H1 (cell line): ENCODE data around the gene THADA. TPM values are rescaled to one million over a fixed set of nuclear protein-coding genes. Genes with fewer than 3 reads are reported as not detected.

Experiments used
- CTCF ChIA-PET: fragments of 300-600 bp; sonication (Branson Sonifier 250); formaldehyde crosslinking; loops from one replicate; lab custom pipeline; 2021; ENCODE audit not compliant: partially characterized antibody; lab: Charles Lee
- POLR2A ChIA-PET: fragments of 300-600 bp; sonication (Branson Sonifier 250); formaldehyde crosslinking; loops from one replicate; lab custom pipeline; 2021; ENCODE audit warnings: inconsistent platforms; ENCODE audit not compliant: partially characterized antibody; lab: Charles Lee
- DNase-seq, 2 experiments: peaks; one replicate each; pipeline versions ENCODE4 v3.0.0 to v3.0.0-alpha.2; 2010 to 2022; ENCODE audit warnings: low spot score in 2 of 2, low read depth in 1 of 2, mixed read lengths in 1 of 2
- FAIRE-seq: peaks from 2 replicates; lab custom pipeline; 2011; peaks lifted over from hg19 to GRCh38; lab: Jason Lieb, UNC
- H2AFZ ChIP-seq: 2 replicates; pipeline ENCODE4 v1.8.1; 2012; ENCODE audit warnings: low read length, inconsistent platforms
- H2AK5ac ChIP-seq: 2 replicates; pipeline ENCODE4 v1.6.1; 2013; ENCODE audit warnings: low read depth, low read length
- H2BK120ac ChIP-seq: replicated peaks from 2 replicates; pipeline ENCODE3; 2013; ENCODE audit warnings: low read depth, low read length, inconsistent platforms
- H2BK12ac ChIP-seq: 2 replicates; pipeline ENCODE4 v1.6.1; 2013; ENCODE audit warnings: low read depth, low read length
- H2BK15ac ChIP-seq: 2 replicates; pipeline ENCODE4 v1.6.1; 2013; ENCODE audit warnings: low read length
- H2BK20ac ChIP-seq: 2 replicates; pipeline ENCODE4 v1.6.1; 2013; ENCODE audit warnings: low read length
- H2BK5ac ChIP-seq: 2 replicates; pipeline ENCODE4 v1.6.1; 2013; ENCODE audit warnings: low read depth, low read length
- H3K14ac ChIP-seq: 2 replicates; pipeline ENCODE4 v1.6.1; 2013; ENCODE audit warnings: inconsistent platforms; ENCODE audit not compliant: insufficient read length
- H3K18ac ChIP-seq: 2 replicates; pipeline ENCODE4 v1.6.1; 2013; ENCODE audit warnings: low read length; ENCODE audit errors: extremely low read depth
- H3K23ac ChIP-seq: 2 replicates; pipeline ENCODE4 v1.6.1; 2013; ENCODE audit warnings: inconsistent platforms; ENCODE audit not compliant: insufficient read length
- H3K23me2 ChIP-seq: 2 replicates; pipeline ENCODE4 v1.6.1; 2013; ENCODE audit warnings: low read depth, low read length
- H3K27ac ChIP-seq: 2 replicates; pipeline ENCODE4 v1.6.1; 2011; ENCODE audit warnings: low read depth, low read length, inconsistent platforms
- H3K27me3 ChIP-seq, 4 experiments: replicated peaks in 1 of 4; 1 replicate in 1 of 4; 2 replicates in 3 of 4; pipeline versions ENCODE4 v1.6.1 to v1.8.1; 2011 to 2013; ENCODE audit warnings: low read length in 3 of 4, mild to moderate bottlenecking in 3 of 4, inconsistent platforms in 2 of 4, mixed read lengths in 2 of 4, moderate library complexity in 1 of 4; ENCODE audit not compliant: control insufficient read depth in 3 of 4, insufficient read depth in 3 of 4; ENCODE audit errors: extremely low read depth in 1 of 4
- H3K36me3 ChIP-seq, 4 experiments: 2 replicates each; pipeline versions ENCODE4 v1.6.1 to v1.8.1; 2011 to 2013; ENCODE audit warnings: mild to moderate bottlenecking in 4 of 4, low read length in 3 of 4, moderate library complexity in 2 of 4, control low read depth in 1 of 4, inconsistent platforms in 1 of 4; ENCODE audit not compliant: insufficient read depth in 4 of 4, control insufficient read depth in 2 of 4
- H3K4ac ChIP-seq: replicated peaks from 2 replicates; pipeline ENCODE3; 2013; ENCODE audit warnings: low read length, low read depth, mixed read lengths, inconsistent platforms; ENCODE audit not compliant: insufficient read length
- H3K4me1 ChIP-seq, 4 experiments: replicated peaks in 1 of 4; 1 replicate in 1 of 4; 2 replicates in 3 of 4; pipeline versions ENCODE4 v1.6.1 to v1.8.1; 2011 to 2013; ENCODE audit warnings: low read length in 3 of 4, inconsistent platforms in 2 of 4, mixed read lengths in 1 of 4; ENCODE audit not compliant: insufficient read depth in 4 of 4, control insufficient read depth in 3 of 4
- H3K4me2 ChIP-seq, 2 experiments: 2 replicates each; pipeline versions ENCODE4 v1.6.1 to v1.8.1; 2011 to 2013; ENCODE audit warnings: low read depth in 2 of 2, low read length in 2 of 2, control low read depth in 1 of 2, inconsistent platforms in 1 of 2, mild to moderate bottlenecking in 1 of 2; ENCODE audit not compliant: insufficient read depth in 1 of 2
- H3K4me3 ChIP-seq, 4 experiments: fragments of 200-600, 300-600 bp in 1 of 4; sonication (generic), shearing (Covaris generic), sonication (Bioruptor Twin) in 1 of 4; 2 replicates each; pipeline versions ENCODE4 v1.5.1 to v1.8.1; 2011 to 2016; ENCODE audit warnings: low read length in 4 of 4, low read depth in 3 of 4, control low read depth in 2 of 4, inconsistent platforms in 2 of 4, mild to moderate bottlenecking in 2 of 4, mixed read lengths in 1 of 4, moderate library complexity in 1 of 4; ENCODE audit not compliant: insufficient read depth in 2 of 4; ENCODE audit errors: extremely low read depth in 1 of 4
- H3K56ac ChIP-seq: replicated peaks from 2 replicates; pipeline ENCODE3; 2013; ENCODE audit warnings: low read depth, mild to moderate bottlenecking, mixed read lengths, low read length, inconsistent platforms; ENCODE audit not compliant: insufficient read length
- H3K79me1 ChIP-seq: 2 replicates; pipeline ENCODE4 v1.6.1; 2013; ENCODE audit warnings: low read depth, low read length, control low read depth
- H3K79me2 ChIP-seq, 2 experiments: 2 replicates each; pipeline versions ENCODE4 v1.6.1 to v1.8.1; 2012 to 2013; ENCODE audit warnings: low read length in 2 of 2, mild to moderate bottlenecking in 2 of 2, inconsistent platforms in 1 of 2; ENCODE audit not compliant: insufficient read depth in 2 of 2, control insufficient read depth in 1 of 2
- H3K9ac ChIP-seq, 4 experiments: replicated peaks in 1 of 4; 1 replicate in 1 of 4; 2 replicates in 3 of 4; pipeline versions ENCODE4 v1.6.1 to v1.8.1; 2011 to 2013; ENCODE audit warnings: low read depth in 3 of 4, low read length in 3 of 4, control low read depth in 2 of 4, mild to moderate bottlenecking in 2 of 4, moderate library complexity in 2 of 4, inconsistent platforms in 1 of 4; ENCODE audit errors: extremely low read depth in 1 of 4
- H3K9me3 ChIP-seq, 2 experiments: 2 replicates each; pipeline versions ENCODE4 v1.6.1 to v1.8.1; 2012 to 2013; ENCODE audit warnings: mild to moderate bottlenecking in 2 of 2, moderate library complexity in 2 of 2, control low read depth in 1 of 2, inconsistent platforms in 1 of 2, low read depth in 1 of 2, low read length in 1 of 2, mixed read lengths in 1 of 2; ENCODE audit not compliant: insufficient read depth in 2 of 2
- H4K20me1 ChIP-seq, 2 experiments: replicated peaks in 1 of 2; 2 replicates each; pipeline versions ENCODE3 to v1.8.1; 2011 to 2013; ENCODE audit warnings: inconsistent platforms in 2 of 2, low read length in 2 of 2, mild to moderate bottlenecking in 1 of 2; ENCODE audit not compliant: insufficient read depth in 2 of 2, control insufficient read depth in 1 of 2
- H4K5ac ChIP-seq: 2 replicates; pipeline ENCODE4 v1.6.1; 2013; ENCODE audit warnings: low read length, low read depth, mixed read lengths, inconsistent platforms; ENCODE audit not compliant: insufficient read length
- H4K8ac ChIP-seq: 2 replicates; pipeline ENCODE4 v1.8.0; 2013; ENCODE audit warnings: mild to moderate bottlenecking, moderate library complexity, low read length, inconsistent platforms; ENCODE audit not compliant: insufficient read depth; ENCODE audit errors: extremely low read depth
- H4K91ac ChIP-seq: replicated peaks from 2 replicates; pipeline ENCODE3; 2013; ENCODE audit warnings: low read length, mixed read lengths, inconsistent platforms; ENCODE audit not compliant: insufficient read length
- CHD1 ChIP-seq: IDR thresholded peaks from 2 replicates; pipeline ENCODE4 v1.6.1; 2012; ENCODE audit warnings: low read depth, low read length, improper control_type of control experiment
- KDM1A ChIP-seq: fragments of 200-600, 300-600 bp; sonication (generic); IDR thresholded peaks from 2 replicates; pipeline ENCODE4 v1.7.1; 2016; ENCODE audit warnings: mild to moderate bottlenecking, low read length, borderline replicate concordance
- POLR2A ChIP-seq, 2 experiments: IDR thresholded peaks; 1 replicate in 1 of 2; 2 replicates in 1 of 2; pipeline ENCODE4 v1.6.1; 2011; ENCODE audit warnings: low read depth in 2 of 2, low read length in 2 of 2, mild to moderate bottlenecking in 2 of 2; ENCODE audit errors: control extremely low read depth in 1 of 2
- POU5F1 ChIP-seq: IDR thresholded peaks from 2 replicates; pipeline ENCODE4 v1.6.1; 2011; ENCODE audit warnings: low read depth, mild to moderate bottlenecking, low read length, moderate library complexity
- RAD21 ChIP-seq, 2 experiments: IDR thresholded peaks in 1 of 2; conservative IDR thresholded peaks in 1 of 2; 2 replicates each; pipeline ENCODE4 v1.6.1; 2011; ENCODE audit warnings: low read depth in 2 of 2, low read length in 2 of 2, improper control_type of control experiment in 1 of 2, inconsistent platforms in 1 of 2, mild to moderate bottlenecking in 1 of 2, moderate library complexity in 1 of 2
- RFX5 ChIP-seq: IDR thresholded peaks from 2 replicates; pipeline ENCODE4 v1.6.1; 2011; ENCODE audit warnings: low read depth, low read length, improper control_type of control experiment, borderline replicate concordance
- SP1 ChIP-seq: IDR thresholded peaks from 2 replicates; pipeline ENCODE4 v1.6.1; 2011; ENCODE audit warnings: low read depth, low read length
- SP4 ChIP-seq: IDR thresholded peaks from 2 replicates; pipeline ENCODE4 v1.6.1; 2012; ENCODE audit warnings: low read length, inconsistent platforms
- TAF1 ChIP-seq: IDR thresholded peaks from 2 replicates; pipeline ENCODE4 v1.6.1; 2011; ENCODE audit warnings: mild to moderate bottlenecking, low read depth, low read length
- TAF7 ChIP-seq: optimal IDR thresholded peaks from 2 replicates; pipeline ENCODE3; 2011; ENCODE audit warnings: low read depth, mild to moderate bottlenecking, inconsistent platforms, low read length, moderate library complexity, borderline replicate concordance
- TCF12 ChIP-seq: IDR thresholded peaks from 2 replicates; pipeline ENCODE4 v1.6.1; 2011; ENCODE audit warnings: low read depth, mild to moderate bottlenecking, low read length
- polyA plus RNA-seq, 7 experiments: library from polyadenylated mRNA; depleted of rRNA in 3 of 7; stranded (reverse) in 5 of 7; unstranded in 2 of 7; fragments of >200 nt in 5 of 7; fragments of 200-250 nt in 2 of 7; gene quantifications; 1 replicate in 5 of 7; 2 replicates in 1 of 7; 4 replicates in 1 of 7; pipeline versions ENCODE4 v1.2.1 to v1.2.3, GENCODE V29; 2011 to 2013; ENCODE audit warnings: missing spikeins in 2 of 7, mixed read lengths in 2 of 7
- total RNA-seq: library from RNA; stranded (reverse); fragmentation: NEBNext Ultra II Directional; extraction: Animal tissue kit (Norgen Biotek cat#: 25700); gene quantifications from 2 replicates; pipeline ENCODE4 v1.2.1, GENCODE V29; 2021
- TF ChIP-seq, protein P1 (sequence below): IDR thresholded peaks from 2 replicates; pipeline ENCODE4 v1.6.1; 2012; ENCODE audit warnings: inconsistent platforms
- TF ChIP-seq, protein P2 (sequence below): IDR thresholded peaks from 2 replicates; pipeline ENCODE4 v1.6.1; 2012; ENCODE audit warnings: low read length, inconsistent platforms

THADA gene
- total and polyA plus RNA-seq, 2 of the 8 experiments (the other 6 are each of a cell fraction or from before 2014, with no cell fraction given), result 22.4 to 26.8 TPM

DNA sequence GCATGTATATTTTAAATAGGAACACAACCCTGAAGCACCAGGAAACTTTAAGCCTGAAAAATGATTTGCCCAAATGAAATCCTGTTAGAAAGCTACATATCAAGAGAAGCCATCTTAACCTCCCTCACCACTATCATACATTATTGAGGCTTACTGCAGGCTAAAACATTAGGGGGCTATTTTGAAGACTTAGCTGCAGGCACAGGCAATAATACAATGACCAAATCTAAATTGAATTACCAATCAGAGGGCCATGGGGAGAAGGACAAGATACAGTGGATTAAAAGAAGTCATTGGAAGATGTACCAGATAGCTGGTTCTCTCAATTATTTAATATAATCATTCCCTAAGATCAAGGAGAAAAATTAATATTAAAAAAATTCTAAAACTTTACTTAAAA, 73.7 kb downstream of the THADA start:
- Histone ChIP-seq H3K9me3 (peaks cover 0 to 2% of the 10 kb centered on the region in 2 experiments; a peak in 1 of 4 replicates), H4K8ac (no peak overlapping the region), H3K56ac (no peak overlapping the region), H3K27ac (no peak overlapping the region), H2AK5ac (no peak overlapping the region), H2AFZ (no peak overlapping the region), H3K4me2 (no peak overlapping the region), H3K36me3 (peaks cover 0 to 5% (median 0%) of the 10 kb centered on the region in 4 experiments; a peak in 1 of 8 replicates), H2BK15ac (no peak overlapping the region), H3K9ac (no peak overlapping the region), H2BK120ac (no peak overlapping the region), H3K4me3 (no peak overlapping the region), H3K27me3 (no peaks in the 10 kb centered on the region), H3K79me2 (no peaks in the 10 kb centered on the region), H4K5ac (no peak overlapping the region), H2BK12ac (no peak overlapping the region), H3K4ac (no peak overlapping the region), H4K20me1 (no peaks in the 10 kb centered on the region), H3K14ac (no peak overlapping the region), H2BK5ac (no peak overlapping the region), H3K23ac (no peak overlapping the region), H3K23me2 (peaks cover 1% of the 10 kb centered on the region; the same call in 1 of the 2 replicates), H2BK20ac (no peak overlapping the region), H4K91ac (no peak overlapping the region), H3K4me1 (no peaks in the 10 kb centered on the region), H3K79me1 (no peaks in the 10 kb centered on the region), H3K18ac (no peak overlapping the region)
- POLR2A ChIA-PET, result interaction anchor here (0.6 kb wide), 1 partner anchor 74 kb away, joined by 4 read pairs; the partner anchor contains the start of gene THADA
- no peak for FAIRE-seq
- CTCF ChIA-PET, result interaction anchor here (0.8 kb wide), 1 partner anchor 53 kb away, joined by 3 read pairs; no protein-coding TSS in a partner anchor
- no peak for DNase-seq
- TF ChIP-seq TAF1 (no peak), TCF12 (no peak), CHD1 (no peak), RAD21 (IDR thresholded peaks at IDR 0.05 in 1 of 2, conservative IDR thresholded peaks at IDR 0.05 in 1 of 2; ENCODE audit: low read depth in 2 of 2, low read length in 2 of 2) (no peak), TAF7 (no peak), SP1 (no peak), RFX5 (no peak), SP4 (no peak), POLR2A (IDR thresholded peaks at IDR 0.05; ENCODE audit: control extremely low read depth in 1 of 2, low read depth in 2 of 2, low read length in 2 of 2) (no peak), KDM1A (no peak), POU5F1 (no peak)
- TF ChIP-seq, protein P1, sequence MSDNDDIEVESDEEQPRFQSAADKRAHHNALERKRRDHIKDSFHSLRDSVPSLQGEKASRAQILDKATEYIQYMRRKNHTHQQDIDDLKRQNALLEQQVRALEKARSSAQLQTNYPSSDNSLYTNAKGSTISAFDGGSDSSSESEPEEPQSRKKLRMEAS, result no peak
- TF ChIP-seq, protein P2, sequence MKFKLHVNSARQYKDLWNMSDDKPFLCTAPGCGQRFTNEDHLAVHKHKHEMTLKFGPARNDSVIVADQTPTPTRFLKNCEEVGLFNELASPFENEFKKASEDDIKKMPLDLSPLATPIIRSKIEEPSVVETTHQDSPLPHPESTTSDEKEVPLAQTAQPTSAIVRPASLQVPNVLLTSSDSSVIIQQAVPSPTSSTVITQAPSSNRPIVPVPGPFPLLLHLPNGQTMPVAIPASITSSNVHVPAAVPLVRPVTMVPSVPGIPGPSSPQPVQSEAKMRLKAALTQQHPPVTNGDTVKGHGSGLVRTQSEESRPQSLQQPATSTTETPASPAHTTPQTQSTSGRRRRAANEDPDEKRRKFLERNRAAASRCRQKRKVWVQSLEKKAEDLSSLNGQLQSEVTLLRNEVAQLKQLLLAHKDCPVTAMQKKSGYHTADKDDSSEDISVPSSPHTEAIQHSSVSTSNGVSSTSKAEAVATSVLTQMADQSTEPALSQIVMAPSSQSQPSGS, result no peak
